Mucosa of descending colon (tissue), 3 donors: ENCODE data around the gene AFAP1L1. TPM values are rescaled to one million over a fixed set of nuclear protein-coding genes. Genes with fewer than 3 reads are reported as not detected.

Source experiments
- ATAC-seq: fragments of 200-7000 bp; cut with Tn5 transposase; one replicate; pipeline ENCODE4 v1.9.1; 2020; ENCODE audit warnings: mild to moderate bottlenecking, moderate library complexity
- DNase-seq, 3 donors: peaks; one replicate each; pipeline ENCODE4 v3.0.0-alpha.2; 2020
- H3K36me3 ChIP-seq: fragments of 200-600 bp; one replicate; pipeline ENCODE4 v1.8.0; 2021; ENCODE audit warnings: low read depth, mild to moderate bottlenecking
- H3K4me1 ChIP-seq: fragments of 200-600 bp; one replicate; pipeline ENCODE4 v1.8.0; 2021; ENCODE audit warnings: low read depth, mild to moderate bottlenecking
- H3K4me3 ChIP-seq: fragments of 200-600 bp; one replicate; pipeline ENCODE4 v1.8.0; 2021; ENCODE audit warnings: mild to moderate bottlenecking
- H3K9me3 ChIP-seq: fragments of 200-600 bp; one replicate; pipeline ENCODE4 v1.8.0; 2021; ENCODE audit warnings: mild to moderate bottlenecking
- CTCF ChIP-seq: fragments of 200-600 bp; IDR thresholded peaks from one replicate; pipeline ENCODE4 v1.8.0; 2022; ENCODE audit warnings: antibody characterized with exemption, mild to moderate bottlenecking
- intact Hi-C, 2 donors: fragments of 100-400 bp; cut with DNase I in 1 of 2; cut with micrococcal nuclease in 1 of 2; formaldehyde crosslinking; loops; one replicate each; pipeline versions ENCODE4 v1.11.0 to v1.11.1; 2022; cut with DNase I, micrococcal nuclease
- total RNA-seq, 3 donors: library from RNA; stranded (reverse); fragmentation: NEBNext Ultra II Directional in 2 of 3; extraction: Animal tissue kit (Norgen Biotek cat#: 25700) in 2 of 3; gene quantifications; one replicate each; pipeline versions ENCODE4 v1.2.1 to v1.2.4, GENCODE V29; 2021 to 2023
- donor health status: DM: no; HTN: no; CAD: no; lungs with moderate emphysema.
- donor health status: DM: no; HTN: no; CAD: no.
- donor health status: DM: no; HTN: yes; CAD: no.

The AFAP1L1 gene
- total RNA-seq, 3 donors from 2014 or later: 1.5 to 7.3 (median 1.9) TPM

- DNase-seq (no peak), ATAC-seq (no peak)
- no peaks in the 10 kb centered on the region for H3K4me1 ChIP-seq
- no peak for TF ChIP-seq CTCF
- H3K4me3 ChIP-seq: no peak overlapping the region
- H3K36me3 ChIP-seq: no peaks in the 10 kb centered on the region
- intact Hi-C loops: loop anchor here in 1 of 2 donors (10.0 kb wide), 1 partner anchor 124 kb away; no protein-coding TSS in a partner anchor
- no peaks in the 10 kb centered on the region for H3K9me3 ChIP-seq
Observed at GRCh38 chr5:149310488-149310887, 38.8 kb downstream of the AFAP1L1 start.

DNA sequence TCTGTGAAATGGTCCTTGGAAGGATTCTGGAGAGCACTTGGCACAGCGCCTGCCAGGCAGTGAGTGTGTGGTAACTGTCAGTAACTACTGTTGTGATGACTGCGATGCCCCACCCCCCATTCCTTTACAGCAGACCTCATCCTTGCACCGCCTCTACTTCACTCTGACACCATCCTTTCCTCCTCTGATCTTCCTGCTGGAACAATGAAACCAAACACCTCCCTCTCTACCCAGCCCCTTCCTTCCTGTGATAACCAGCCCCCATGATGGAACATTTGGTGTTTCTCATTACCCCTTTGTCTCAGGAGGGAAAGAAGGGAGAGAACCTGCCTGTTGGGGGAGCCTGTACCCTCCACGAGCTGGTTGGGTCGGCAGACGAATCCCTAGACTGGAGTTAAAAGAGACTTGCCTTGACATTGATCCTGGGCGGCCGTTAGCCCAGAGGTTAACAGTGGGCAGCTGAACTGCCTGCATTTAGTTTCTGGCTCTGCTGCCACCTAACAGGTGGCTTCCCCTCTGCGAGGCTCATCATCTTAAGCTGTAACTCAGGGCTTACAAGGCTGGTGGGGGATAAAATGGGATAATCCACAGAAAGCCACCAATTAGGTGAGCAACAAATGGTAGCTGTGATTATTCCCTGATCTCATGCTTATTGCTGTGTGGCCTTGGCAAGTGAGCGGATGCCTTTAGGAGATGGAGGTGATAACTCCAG, 39.4 kb downstream of the AFAP1L1 start:
- Histone ChIP-seq H3K36me3 (no peaks in the 10 kb centered on the region), H3K4me3 (no peak overlapping the region), H3K4me1 (no peaks in the 10 kb centered on the region), H3K9me3 (no peaks in the 10 kb centered on the region)
- DNase-seq (no peak), ATAC-seq (no peak)
- TF ChIP-seq CTCF: no peak
- intact Hi-C loops: loop anchor here in 1 of 2 donors (10.0 kb wide), 1 partner anchor 124 kb away; no protein-coding TSS in a partner anchor

DNA sequence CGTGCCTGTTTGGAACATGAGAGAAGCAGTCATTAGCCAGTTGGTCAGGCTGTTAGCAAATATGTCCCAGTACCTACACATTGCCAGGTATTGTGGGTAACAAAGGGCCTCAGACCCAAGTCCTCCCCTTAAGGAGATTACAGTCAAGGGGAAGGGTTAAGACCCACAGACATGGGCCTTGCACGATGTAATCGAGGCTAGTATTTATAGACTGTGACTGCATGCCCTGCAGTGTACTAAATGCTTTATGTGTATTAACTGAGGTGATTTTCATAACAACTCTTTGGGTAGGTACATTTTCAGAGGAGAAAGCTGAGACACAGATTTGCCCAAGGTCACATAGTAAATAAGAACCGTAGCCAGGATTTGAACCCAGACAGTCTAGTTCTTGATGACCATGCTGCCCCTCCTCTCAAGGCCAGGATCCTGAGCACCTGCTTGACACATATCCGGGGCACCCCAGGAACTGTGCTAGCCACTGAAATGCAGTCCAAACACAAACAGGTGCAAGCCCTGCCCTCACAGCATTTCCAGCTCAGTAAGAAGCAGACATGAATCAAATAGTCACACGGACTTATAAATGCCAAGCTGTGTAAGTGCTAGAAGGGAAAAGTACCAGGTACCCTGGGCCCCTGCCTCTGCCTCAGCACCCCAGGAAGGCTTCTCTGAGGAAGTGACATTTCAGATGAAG, 41.6 kb downstream of the AFAP1L1 start:
- Histone ChIP-seq H3K9me3 (no peaks in the 10 kb centered on the region), H3K4me3 (no peak overlapping the region), H3K36me3 (no peaks in the 10 kb centered on the region), H3K4me1 (no peaks in the 10 kb centered on the region)
- no peak for ATAC-seq
- no peak for TF ChIP-seq CTCF
- intact Hi-C loops: loop anchor here in 1 of 2 donors (10.0 kb wide), 1 partner anchor 122 kb away; no protein-coding TSS in a partner anchor
- no peak for DNase-seq

DNA sequence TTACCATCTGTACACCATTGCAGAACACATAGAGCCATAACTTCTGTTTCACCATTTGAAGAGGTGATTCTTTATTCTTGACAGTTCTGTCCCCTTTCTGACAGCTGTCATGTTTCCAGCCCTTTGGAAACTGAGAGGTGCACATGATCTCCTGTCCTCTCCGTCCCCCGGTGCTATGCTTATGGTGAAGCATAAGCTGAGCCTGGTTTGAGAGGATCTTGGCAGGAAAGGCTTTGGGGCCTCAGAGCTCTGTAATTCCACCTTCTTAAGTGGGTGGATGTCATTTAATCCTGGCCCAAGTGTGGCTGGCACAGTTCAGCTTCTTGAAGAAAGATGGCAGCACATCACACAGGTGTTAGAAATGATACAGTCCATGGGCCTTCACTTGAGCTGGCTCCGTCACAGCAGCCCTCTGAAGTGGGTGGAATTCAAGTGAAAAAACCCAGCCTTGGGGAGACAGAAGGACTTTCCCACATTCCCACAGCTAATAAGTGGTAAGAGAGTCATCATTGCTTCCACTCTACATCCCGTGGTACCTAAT, 43.0 kb downstream of the AFAP1L1 start:
- Histone ChIP-seq H3K4me1 (no peaks in the 10 kb centered on the region), H3K9me3 (no peaks in the 10 kb centered on the region), H3K36me3 (no peaks in the 10 kb centered on the region), H3K4me3 (no peak overlapping the region)
- no peak for TF ChIP-seq CTCF
- DNase-seq (no peak), ATAC-seq (no peak)
- intact Hi-C loops: loop anchor here in 1 of 2 donors (10.0 kb wide), 1 partner anchor 120 kb away; no protein-coding TSS in a partner anchor

DNA sequence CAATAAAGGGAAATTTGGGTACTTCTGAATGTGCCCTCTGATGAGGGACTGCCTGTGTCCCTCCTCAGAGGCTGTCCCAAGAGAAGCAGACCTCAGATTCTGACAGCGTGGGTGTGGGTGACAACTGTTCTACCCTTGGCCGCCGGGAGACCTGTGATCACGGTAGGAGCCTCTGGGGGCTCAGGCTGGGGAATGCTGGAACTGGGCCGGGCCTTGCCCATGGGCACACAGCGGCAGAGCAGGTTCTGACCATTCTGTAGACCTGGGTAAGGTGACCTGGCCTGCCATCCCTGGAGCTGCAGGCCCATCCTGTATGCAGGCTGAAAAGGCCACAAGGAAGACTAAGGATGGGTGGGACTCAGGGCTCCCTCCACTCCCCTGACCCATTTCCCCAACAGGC, 44.1 kb downstream of the AFAP1L1 start:
- no peaks in the 10 kb centered on the region for H3K9me3 ChIP-seq
- DNase-seq: no peak
- TF ChIP-seq CTCF: no peak
- H3K4me1 ChIP-seq: peaks cover 7% of the 10 kb centered on the region
- no peak for ATAC-seq
- no peak overlapping the region for H3K4me3 ChIP-seq
- intact Hi-C loops: loop anchor here in 1 of 2 donors (2.0 to 10.0 kb wide), 2 partner anchors 55 to 119 kb away; no protein-coding TSS in a partner anchor
- H3K36me3 ChIP-seq: no peaks in the 10 kb centered on the region
